D721Med (cell line): ENCODE data around the gene GSTP1.
"Not testable (repeated sequence)": the region's sequence is repeated elsewhere in the genome, so short reads cannot be mapped to it uniquely, and the experiment has no call there.

Experiments used
- DNase-seq: peaks from one replicate; pipeline ENCODE4 v3.0.0; 2011; ENCODE audit warnings: low spot score; ENCODE audit not compliant: insufficient read length
- FAIRE-seq: peaks from 2 replicates; lab custom pipeline; 2011; peaks lifted over from hg19 to GRCh38; lab: Jason Lieb, UNC
- TF ChIP-seq, protein P1 (sequence below): IDR thresholded peaks from 2 replicates; pipeline ENCODE4 v1.5.1; 2012; ENCODE audit warnings: mild to moderate bottlenecking, control low read depth; ENCODE audit not compliant: insufficient read depth; ENCODE audit errors: missing control alignments

GSTP1 gene

DNA sequence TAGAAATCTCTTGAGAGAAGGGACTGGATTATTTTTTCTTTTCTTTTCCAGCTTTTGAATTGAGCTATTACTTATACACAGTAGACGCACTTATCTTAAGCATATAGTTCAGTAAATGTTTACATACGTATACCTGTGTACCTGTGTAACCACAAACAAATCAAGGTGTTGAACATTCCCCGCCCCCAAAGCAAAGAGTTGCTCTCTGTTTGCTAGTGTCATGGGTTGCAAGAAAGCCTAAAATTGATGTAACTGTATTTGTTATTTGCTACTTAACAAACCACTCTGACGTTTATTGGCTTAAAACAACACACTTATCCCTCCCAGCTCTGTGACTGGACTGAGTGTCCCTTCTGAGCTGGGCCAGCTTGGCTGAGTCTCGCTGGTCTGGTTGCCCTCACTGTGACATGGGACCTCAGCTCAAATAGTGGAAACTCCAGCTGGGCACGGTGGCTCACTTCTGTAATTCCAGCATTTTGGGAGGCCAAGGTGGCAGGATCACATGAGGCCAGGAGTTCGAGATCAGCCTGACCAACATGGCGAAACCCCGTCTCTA lies 35.0 kb upstream of the GSTP1 start:
- TF ChIP-seq, protein P1, sequence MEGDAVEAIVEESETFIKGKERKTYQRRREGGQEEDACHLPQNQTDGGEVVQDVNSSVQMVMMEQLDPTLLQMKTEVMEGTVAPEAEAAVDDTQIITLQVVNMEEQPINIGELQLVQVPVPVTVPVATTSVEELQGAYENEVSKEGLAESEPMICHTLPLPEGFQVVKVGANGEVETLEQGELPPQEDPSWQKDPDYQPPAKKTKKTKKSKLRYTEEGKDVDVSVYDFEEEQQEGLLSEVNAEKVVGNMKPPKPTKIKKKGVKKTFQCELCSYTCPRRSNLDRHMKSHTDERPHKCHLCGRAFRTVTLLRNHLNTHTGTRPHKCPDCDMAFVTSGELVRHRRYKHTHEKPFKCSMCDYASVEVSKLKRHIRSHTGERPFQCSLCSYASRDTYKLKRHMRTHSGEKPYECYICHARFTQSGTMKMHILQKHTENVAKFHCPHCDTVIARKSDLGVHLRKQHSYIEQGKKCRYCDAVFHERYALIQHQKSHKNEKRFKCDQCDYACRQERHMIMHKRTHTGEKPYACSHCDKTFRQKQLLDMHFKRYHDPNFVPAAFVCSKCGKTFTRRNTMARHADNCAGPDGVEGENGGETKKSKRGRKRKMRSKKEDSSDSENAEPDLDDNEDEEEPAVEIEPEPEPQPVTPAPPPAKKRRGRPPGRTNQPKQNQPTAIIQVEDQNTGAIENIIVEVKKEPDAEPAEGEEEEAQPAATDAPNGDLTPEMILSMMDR, result no peak
- FAIRE-seq (no peak), DNase-seq (no peak)

DNA sequence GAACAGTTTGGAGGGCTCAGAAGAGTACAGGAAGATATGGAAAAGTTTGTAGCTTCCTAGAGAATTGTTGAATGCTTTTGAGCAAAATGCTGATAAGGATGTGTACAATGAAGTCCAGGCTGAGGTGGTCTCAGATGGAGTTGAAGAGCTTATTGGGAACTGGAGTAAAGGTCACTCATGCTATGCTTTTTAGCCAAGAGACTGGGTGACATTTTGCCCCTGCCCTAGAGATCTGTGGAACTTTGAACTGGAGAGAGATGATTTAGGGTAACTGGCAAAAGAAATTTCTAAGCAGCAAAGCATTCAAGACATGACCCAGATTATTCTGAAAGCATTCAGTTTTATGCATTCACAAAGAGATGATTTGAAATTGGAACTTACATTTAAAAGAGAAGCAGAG lies 32.5 kb upstream of the GSTP1 start:
- DNase-seq (no peak), FAIRE-seq (no peak)
- TF ChIP-seq, protein P1, result no peak

DNA sequence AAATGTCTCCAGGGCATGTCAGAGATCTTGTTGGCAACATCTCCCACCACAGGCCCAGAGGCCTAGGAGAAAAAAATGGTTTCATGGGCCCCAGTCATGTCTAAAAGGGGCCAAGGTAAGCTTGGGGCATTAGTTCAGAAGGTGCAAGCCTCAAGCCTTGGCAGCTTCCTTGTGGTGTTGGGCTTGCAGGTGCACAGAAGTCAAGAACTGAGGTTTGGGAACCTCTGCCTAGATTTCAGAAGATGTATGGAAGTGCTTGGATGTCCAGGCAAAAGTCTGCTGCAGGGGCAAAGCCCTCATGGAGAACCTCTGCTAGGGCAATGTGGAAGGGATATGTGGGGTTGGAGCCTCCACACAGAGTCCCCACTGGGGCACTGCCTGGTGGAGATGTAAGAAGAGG lies 31.9 kb upstream of the GSTP1 start:
- not testable (repeated sequence) for DNase-seq, FAIRE-seq

DNA sequence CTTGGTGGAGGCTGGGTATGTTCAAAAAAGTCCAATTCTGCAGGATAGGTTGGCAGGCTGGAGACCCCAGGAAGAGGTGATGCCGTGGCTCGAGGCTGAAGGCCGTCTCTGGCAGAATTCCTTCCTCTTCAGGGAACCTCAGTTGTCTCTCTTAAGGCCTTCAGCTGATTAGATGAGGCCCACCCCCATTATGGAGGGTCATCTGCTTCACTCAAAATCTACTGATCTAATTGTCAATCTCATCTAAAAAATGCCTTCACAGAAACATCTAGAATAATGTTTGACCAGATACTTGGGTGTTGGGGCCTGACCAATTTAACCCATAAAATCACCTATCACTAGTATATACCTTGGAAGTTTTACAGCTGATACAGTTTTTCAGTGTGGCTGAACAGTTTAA lies 27.4 kb upstream of the GSTP1 start:
- DNase-seq, result no peak
- no peak for FAIRE-seq
- TF ChIP-seq, protein P1, result no peak

DNA sequence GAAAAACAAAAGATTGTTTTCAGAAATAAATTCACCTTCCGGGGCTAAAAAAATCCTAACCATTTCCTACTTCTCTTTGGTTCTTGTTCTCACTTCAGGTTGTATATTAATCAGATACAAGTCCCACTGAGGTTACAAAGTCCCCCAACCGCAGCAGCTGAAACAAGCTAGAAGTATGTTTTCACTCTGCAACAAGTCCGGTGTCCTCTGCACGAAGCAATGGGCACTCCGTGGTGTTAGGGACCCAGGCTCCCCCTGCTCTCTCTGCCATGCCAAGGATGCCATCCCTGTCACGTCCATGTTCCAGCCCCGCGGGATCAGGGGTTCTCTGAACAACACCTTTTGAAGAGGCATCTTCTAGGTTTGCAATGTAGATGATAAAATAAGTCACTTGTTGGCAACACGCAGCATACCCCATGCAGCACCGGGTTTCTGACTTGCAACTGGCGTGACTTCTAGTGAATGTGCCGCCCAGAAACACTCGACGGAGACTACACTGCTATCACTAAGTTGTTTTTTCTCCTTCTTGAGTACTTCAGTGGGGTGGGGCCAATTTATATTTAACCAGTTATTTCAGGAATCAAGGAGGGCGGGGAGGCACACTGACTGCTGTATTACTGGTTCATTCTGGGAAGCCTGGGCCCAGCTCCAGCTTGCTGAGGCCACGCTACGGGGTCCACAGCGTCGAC lies 25.4 kb upstream of the GSTP1 start:
- FAIRE-seq, result no peak
- no peak for DNase-seq
- TF ChIP-seq, protein P1, result no peak

DNA sequence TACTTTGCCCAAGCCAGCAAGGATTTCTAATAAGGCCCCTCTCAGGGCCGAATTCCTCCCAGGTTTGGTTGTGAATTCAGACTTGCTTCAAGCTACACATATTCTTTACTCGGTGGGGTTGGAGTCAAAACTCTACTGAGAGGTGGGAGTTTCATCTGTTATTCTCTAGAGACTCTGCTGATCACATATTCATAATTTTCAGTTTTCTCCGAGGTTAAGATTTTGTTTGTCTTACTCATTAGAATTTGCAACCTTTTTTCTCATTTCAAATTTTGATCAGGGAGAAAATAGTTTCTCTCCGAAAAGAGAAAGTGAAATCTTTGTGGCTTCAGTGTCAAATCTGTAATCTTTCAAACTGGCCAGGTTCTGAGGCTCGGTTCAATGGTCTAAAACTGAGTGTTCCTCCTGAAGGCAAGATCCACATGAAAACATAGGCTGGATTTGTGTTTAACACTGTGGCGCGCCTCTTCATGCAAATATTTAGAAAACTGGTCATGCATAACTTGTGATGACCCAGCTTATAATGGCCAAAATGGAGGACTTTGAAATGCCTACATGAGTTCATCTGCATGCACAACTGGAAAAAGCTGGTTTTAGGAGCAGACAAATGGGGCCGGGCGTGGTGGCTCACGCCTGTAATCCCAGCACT lies 21.5 kb upstream of the GSTP1 start:
- no peak for FAIRE-seq
- TF ChIP-seq, protein P1, result no peak
- DNase-seq, result no peak

DNA sequence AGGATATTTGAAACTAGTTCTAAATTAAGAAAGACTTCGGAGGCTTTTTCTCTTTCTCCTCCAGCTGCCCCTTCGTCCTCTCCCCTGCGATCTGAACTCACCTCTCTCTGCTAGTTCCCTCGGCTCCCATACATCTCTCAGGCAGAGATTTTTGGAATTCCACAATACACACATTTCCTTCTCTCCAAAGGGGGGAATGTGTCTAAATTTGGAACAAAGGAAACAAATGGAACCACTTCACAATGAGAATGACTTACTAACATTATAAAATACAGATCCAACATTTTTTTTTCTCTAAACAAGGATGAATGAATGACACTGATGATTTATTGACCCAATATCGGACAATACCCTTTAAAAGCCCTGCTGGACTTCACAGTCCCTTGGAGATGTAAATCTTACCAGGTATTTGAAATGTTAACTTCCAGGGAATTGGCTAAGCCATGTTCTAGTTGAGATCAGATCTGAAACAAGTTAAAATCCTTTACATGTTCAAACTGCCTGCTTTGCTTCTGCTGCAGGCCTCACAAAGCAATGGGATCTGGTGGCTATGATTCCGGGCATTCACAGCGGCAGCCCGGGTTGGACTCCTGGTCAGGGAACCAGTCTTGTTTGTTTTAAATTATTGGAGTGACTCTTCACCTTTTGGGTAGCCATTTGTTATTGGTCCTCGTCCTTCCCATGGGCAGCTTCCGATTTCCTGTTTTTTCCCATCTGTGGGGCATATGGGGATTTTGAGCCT lies 20.5 kb upstream of the GSTP1 start:
- DNase-seq, result no peak
- TF ChIP-seq, protein P1, result no peak
- no peak for FAIRE-seq

DNA sequence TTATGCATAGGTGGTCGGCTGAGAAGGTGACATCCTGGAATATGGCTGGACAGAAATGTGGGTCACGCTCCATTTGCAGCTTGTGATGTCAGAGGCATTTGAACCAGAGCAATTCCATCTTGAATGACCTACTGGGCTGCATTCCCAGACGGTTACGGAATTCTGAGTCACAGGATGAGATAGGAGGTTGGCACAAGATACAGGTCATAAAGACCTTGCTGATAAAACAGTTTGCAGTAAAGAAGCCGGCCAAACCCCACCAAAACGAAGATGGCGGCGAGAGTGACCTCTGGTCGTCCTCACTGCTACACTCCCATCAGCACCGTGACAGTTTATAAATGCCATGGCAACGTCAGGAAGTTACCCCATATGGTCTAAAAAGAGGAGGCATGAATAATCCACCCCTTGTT lies 19.9 kb upstream of the GSTP1 start:
- not testable (repeated sequence) for DNase-seq, FAIRE-seq
